Nephron progenitor cell (in vitro differentiated cells): ENCODE results near the gene TBX21.

Experiments
- DNase-seq: peaks from one replicate; pipeline ENCODE4 v3.0.0; 2021
- H3K27ac Mint-ChIP-seq: 2 replicates; pipeline ENCODE4 v1.8.0; 2021; ENCODE audit warnings: mild to moderate bottlenecking, moderate library complexity, mixed read lengths
- H3K27me3 Mint-ChIP-seq: 2 replicates; pipeline ENCODE4 v1.8.0; 2021; ENCODE audit warnings: mild to moderate bottlenecking, low read depth, mixed read lengths; ENCODE audit not compliant: poor library complexity
- H3K36me3 Mint-ChIP-seq: 2 replicates; pipeline ENCODE4 v1.8.0; 2021; ENCODE audit warnings: low read depth, mixed read lengths
- H3K4me1 Mint-ChIP-seq: 2 replicates; pipeline ENCODE4 v1.8.0; 2021; ENCODE audit warnings: mixed read lengths
- H3K4me3 Mint-ChIP-seq: 2 replicates; pipeline ENCODE4 v1.8.0; 2021; ENCODE audit warnings: mild to moderate bottlenecking, moderate library complexity, mixed read lengths
- H3K9me3 Mint-ChIP-seq: 2 replicates; pipeline ENCODE4 v1.8.0; 2021; ENCODE audit warnings: mild to moderate bottlenecking, moderate library complexity, mixed read lengths
- TF ChIP-seq, protein P1 (sequence below): fragments of 200-600 bp; sonication (generic); IDR thresholded peaks from 2 replicates; pipeline ENCODE4 v1.5.0; 2021; ENCODE audit warnings: antibody characterized with exemption

Gene TBX21

GRCh38 chr17:47708312-47708863 lies 24.6 kb upstream of the TBX21 start:
- TF ChIP-seq, protein P1, sequence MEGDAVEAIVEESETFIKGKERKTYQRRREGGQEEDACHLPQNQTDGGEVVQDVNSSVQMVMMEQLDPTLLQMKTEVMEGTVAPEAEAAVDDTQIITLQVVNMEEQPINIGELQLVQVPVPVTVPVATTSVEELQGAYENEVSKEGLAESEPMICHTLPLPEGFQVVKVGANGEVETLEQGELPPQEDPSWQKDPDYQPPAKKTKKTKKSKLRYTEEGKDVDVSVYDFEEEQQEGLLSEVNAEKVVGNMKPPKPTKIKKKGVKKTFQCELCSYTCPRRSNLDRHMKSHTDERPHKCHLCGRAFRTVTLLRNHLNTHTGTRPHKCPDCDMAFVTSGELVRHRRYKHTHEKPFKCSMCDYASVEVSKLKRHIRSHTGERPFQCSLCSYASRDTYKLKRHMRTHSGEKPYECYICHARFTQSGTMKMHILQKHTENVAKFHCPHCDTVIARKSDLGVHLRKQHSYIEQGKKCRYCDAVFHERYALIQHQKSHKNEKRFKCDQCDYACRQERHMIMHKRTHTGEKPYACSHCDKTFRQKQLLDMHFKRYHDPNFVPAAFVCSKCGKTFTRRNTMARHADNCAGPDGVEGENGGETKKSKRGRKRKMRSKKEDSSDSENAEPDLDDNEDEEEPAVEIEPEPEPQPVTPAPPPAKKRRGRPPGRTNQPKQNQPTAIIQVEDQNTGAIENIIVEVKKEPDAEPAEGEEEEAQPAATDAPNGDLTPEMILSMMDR: no peak
- Mint-ChIP-seq H3K36me3 (peaks cover 37% of the 10 kb centered on the region), H3K4me3 (peak overlapping the region; percentile 36), H3K9me3 (no peaks in the 10 kb centered on the region), H3K27me3 (peaks cover 41% of the 10 kb centered on the region), H3K27ac (no peak overlapping the region), H3K4me1 (peaks cover 45% of the 10 kb centered on the region)
- no peak for DNase-seq

- no peak overlapping the region for H3K27ac Mint-ChIP-seq
- no peaks in the 10 kb centered on the region for H3K9me3 Mint-ChIP-seq
- TF ChIP-seq, protein P1: no peak
- H3K4me1 Mint-ChIP-seq: peaks cover 46% of the 10 kb centered on the region
- H3K27me3 Mint-ChIP-seq: peaks cover 44% of the 10 kb centered on the region
- DNase-seq: no peak
- peaks cover 37% of the 10 kb centered on the region for H3K36me3 Mint-ChIP-seq
- H3K4me3 Mint-ChIP-seq: no peak overlapping the region
These were observed 24.0 kb upstream of the TBX21 start for GRCh38 chr17:47708864-47709541.

DNA sequence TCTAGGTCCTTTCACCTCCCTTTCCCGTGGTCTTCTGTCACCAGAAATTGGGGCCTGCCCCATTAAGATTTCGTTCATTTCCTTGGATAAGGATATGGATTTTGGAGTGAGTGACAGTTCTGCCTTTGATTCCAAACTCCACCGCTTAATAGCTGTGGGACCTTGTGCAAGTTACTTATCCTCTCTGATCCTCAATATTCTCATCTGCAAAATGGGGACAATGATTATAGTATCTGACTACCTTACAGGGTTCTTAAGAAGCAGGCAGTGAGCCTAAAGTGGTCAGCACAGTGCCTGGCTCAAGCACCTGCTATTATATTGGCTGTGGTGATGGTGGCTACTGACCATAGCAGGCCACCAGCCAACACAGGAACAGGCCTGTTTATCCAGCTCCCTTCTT lies 23.4 kb upstream of the TBX21 start:
- Mint-ChIP-seq H3K4me3 (no peak overlapping the region), H3K36me3 (peaks cover 34% of the 10 kb centered on the region), H3K4me1 (peaks cover 47% of the 10 kb centered on the region)

GRCh38 chr17:47711366-47712099 lies 21.5 kb upstream of the TBX21 start:
- Mint-ChIP-seq H3K9me3 (no peaks in the 10 kb centered on the region), H3K27me3 (peaks cover 42% of the 10 kb centered on the region), H3K27ac (no peak overlapping the region), H3K36me3 (peaks cover 18% of the 10 kb centered on the region), H3K4me1 (peaks cover 40% of the 10 kb centered on the region), H3K4me3 (no peak overlapping the region)
- DNase-seq: no peak
- TF ChIP-seq, protein P1: no peak

More for the DNA sequence above, 23.4 kb upstream of the TBX21 start:
- no peak overlapping the region for H3K27ac Mint-ChIP-seq
- H3K27me3 Mint-ChIP-seq: peaks cover 47% of the 10 kb centered on the region
- TF ChIP-seq, protein P1: no peak
- DNase-seq: no peak
- H3K9me3 Mint-ChIP-seq: no peaks in the 10 kb centered on the region

- Mint-ChIP-seq H3K9me3 (no peaks in the 10 kb centered on the region), H3K4me3 (no peak overlapping the region), H3K27ac (peak overlapping the region; percentile 29), H3K36me3 (peaks cover 13% of the 10 kb centered on the region), H3K27me3 (peaks cover 38% of the 10 kb centered on the region), H3K4me1 (peaks cover 44% of the 10 kb centered on the region)
- TF ChIP-seq, protein P1: no peak
- DNase-seq: no peak
These were observed 20.6 kb upstream of the TBX21 start for GRCh38 chr17:47712330-47713023.
